MCF 10A (cell line): ENCODE measurements around the gene STK38. TPM values are rescaled to one million over a fixed set of nuclear protein-coding genes. Genes with fewer than 3 reads are reported as not detected.
A peak's percentile ranks its signal among the peaks of the same experiment; 100 is the strongest.

Experiments used
- BruUV-seq: library from RNA; stranded (reverse); fragments of 400-500 nt; replicated peaks from 2 replicates; lab custom pipeline; 2021; lab: Mats Ljungman, UMichigan
- CTCF ChIA-PET: fragments of 300-600 bp; sonication (Branson Sonifier 250); formaldehyde crosslinking; extraction: SDS; loops from one replicate; lab custom pipeline; 2021; ENCODE audit warnings: antibody characterized with exemption, inconsistent platforms; lab: Yijun Ruan, JAX
- POLR2A ChIA-PET: fragments of 300-600, 350-650 bp; sonication (Branson Sonifier 250); formaldehyde crosslinking; extraction: SDS; loops from one replicate; lab custom pipeline; 2020; ENCODE audit warnings: antibody characterized with exemption, inconsistent platforms; lab: Yijun Ruan, JAX
- DNase-seq: peaks from one replicate; pipeline ENCODE4 v3.0.0-alpha.2; 2018; ENCODE audit not compliant: unreplicated experiment
- H3K27ac Mint-ChIP-seq: one replicate; pipeline ENCODE4 v1.8.0; 2022; ENCODE audit warnings: mild to moderate bottlenecking, low read depth, mixed read lengths; ENCODE audit not compliant: unreplicated experiment
- H3K27me3 Mint-ChIP-seq: one replicate; pipeline ENCODE4 v1.8.0; 2022; ENCODE audit warnings: mixed read lengths; ENCODE audit not compliant: insufficient read depth, unreplicated experiment
- H3K36me3 Mint-ChIP-seq: one replicate; pipeline ENCODE4 v1.8.0; 2022; ENCODE audit warnings: mild to moderate bottlenecking, moderate library complexity, mixed read lengths; ENCODE audit not compliant: insufficient read depth, unreplicated experiment
- H3K4me1 Mint-ChIP-seq: one replicate; pipeline ENCODE4 v1.8.0; 2022; ENCODE audit warnings: mixed read lengths; ENCODE audit not compliant: insufficient read depth, unreplicated experiment
- H3K4me3 Mint-ChIP-seq: one replicate; pipeline ENCODE4 v1.8.0; 2022; ENCODE audit warnings: mild to moderate bottlenecking, moderate library complexity, mixed read lengths; ENCODE audit not compliant: unreplicated experiment
- H3K9me3 Mint-ChIP-seq: one replicate; pipeline ENCODE4 v1.8.0; 2022; ENCODE audit warnings: mixed read lengths; ENCODE audit not compliant: unreplicated experiment
- intact Hi-C: fragments of 100-400 bp; cut with micrococcal nuclease; formaldehyde crosslinking; loops from 2 replicates; pipeline ENCODE4 v1.14.1; 2022
- total RNA-seq: library from RNA; stranded (reverse); gene quantifications from 2 replicates; pipeline ENCODE4 v1.2.3, GENCODE V29; 2022
- TF ChIP-seq, protein P1 (sequence below): fragments of 200-600 bp; IDR thresholded peaks from one replicate; pipeline ENCODE4 v1.8.0; 2022; ENCODE audit warnings: antibody characterized with exemption, mild to moderate bottlenecking; ENCODE audit not compliant: unreplicated experiment

The STK38 gene
- total RNA-seq, 1 experiment from 2014 or later = 16.8 TPM

GRCh38 chr6:36546308-36546919 is 865 bp downstream of the STK38 start:
- POLR2A ChIA-PET = interaction anchor here (0.6 to 6.0 kb wide), 20 partner anchors 11 to 320 kb away, joined by 3 to 96 read pairs (median 4); partner anchors contain the start of gene SRSF3
- H3K9me3 Mint-ChIP-seq = no peaks in the 10 kb centered on the region

GRCh38 chr6:36545767-36546307 is 1.4 kb downstream of the STK38 start:
- intact Hi-C loops = loop anchor here (5.0 kb wide), 1 partner anchor 131 kb away; the partner anchor contains the start of gene CDKN1A
- DNase-seq = no peak
- ChIA-PET POLR2A (interaction anchor here (0.6 to 6.0 kb wide), 19 partner anchors 10 to 320 kb away, joined by 3 to 96 read pairs (median 4); partner anchors contain the start of gene SRSF3), CTCF (interaction anchor here (0.5 to 1.5 kb wide), 6 partner anchors 32 to 100 kb away, joined by 3 to 9 read pairs (median 4); no protein-coding TSS in a partner anchor)
- BruUV-seq = no TSS peak
- Mint-ChIP-seq H3K36me3 (peaks cover 10% of the 10 kb centered on the region), H3K9me3 (no peaks in the 10 kb centered on the region), H3K27ac (peak overlapping the region; percentile 93), H3K27me3 (no peaks in the 10 kb centered on the region), H3K4me1 (peaks cover 12% of the 10 kb centered on the region), H3K4me3 (peak overlapping the region; percentile 91)
- TF ChIP-seq, protein P1, sequence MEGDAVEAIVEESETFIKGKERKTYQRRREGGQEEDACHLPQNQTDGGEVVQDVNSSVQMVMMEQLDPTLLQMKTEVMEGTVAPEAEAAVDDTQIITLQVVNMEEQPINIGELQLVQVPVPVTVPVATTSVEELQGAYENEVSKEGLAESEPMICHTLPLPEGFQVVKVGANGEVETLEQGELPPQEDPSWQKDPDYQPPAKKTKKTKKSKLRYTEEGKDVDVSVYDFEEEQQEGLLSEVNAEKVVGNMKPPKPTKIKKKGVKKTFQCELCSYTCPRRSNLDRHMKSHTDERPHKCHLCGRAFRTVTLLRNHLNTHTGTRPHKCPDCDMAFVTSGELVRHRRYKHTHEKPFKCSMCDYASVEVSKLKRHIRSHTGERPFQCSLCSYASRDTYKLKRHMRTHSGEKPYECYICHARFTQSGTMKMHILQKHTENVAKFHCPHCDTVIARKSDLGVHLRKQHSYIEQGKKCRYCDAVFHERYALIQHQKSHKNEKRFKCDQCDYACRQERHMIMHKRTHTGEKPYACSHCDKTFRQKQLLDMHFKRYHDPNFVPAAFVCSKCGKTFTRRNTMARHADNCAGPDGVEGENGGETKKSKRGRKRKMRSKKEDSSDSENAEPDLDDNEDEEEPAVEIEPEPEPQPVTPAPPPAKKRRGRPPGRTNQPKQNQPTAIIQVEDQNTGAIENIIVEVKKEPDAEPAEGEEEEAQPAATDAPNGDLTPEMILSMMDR = no peak

More at GRCh38 chr6:36546308-36546919, 865 bp downstream of the STK38 start:
- Mint-ChIP-seq H3K4me1 (peaks cover 12% of the 10 kb centered on the region), H3K4me3 (peak overlapping the region; percentile 91), H3K36me3 (peaks cover 10% of the 10 kb centered on the region), H3K27ac (peak overlapping the region; percentile 93), H3K27me3 (no peaks in the 10 kb centered on the region)
- TSS peak; percentile 41 for BruUV-seq
- peak; percentile 22 for DNase-seq
- CTCF ChIA-PET = interaction anchor here (0.5 to 1.5 kb wide), 5 partner anchors 31 to 100 kb away, joined by 3 to 9 read pairs (median 5); no protein-coding TSS in a partner anchor
- intact Hi-C loops = loop anchor here (5.0 kb wide), 1 partner anchor 131 kb away; the partner anchor contains the start of gene CDKN1A
- TF ChIP-seq, protein P1 = no peak

GRCh38 chr6:36544228-36544627 is 3.1 kb downstream of the STK38 start:
- POLR2A ChIA-PET = interaction anchor here (0.7 to 6.0 kb wide), 8 partner anchors 10 to 126 kb away, joined by 3 to 96 read pairs (median 4); partner anchors contain the start of gene SRSF3
- no TSS peak for BruUV-seq
- Mint-ChIP-seq H3K36me3 (peaks cover 21% of the 10 kb centered on the region), H3K9me3 (no peaks in the 10 kb centered on the region), H3K4me1 (peaks cover 12% of the 10 kb centered on the region), H3K27me3 (no peaks in the 10 kb centered on the region), H3K27ac (peak overlapping the region; percentile 35), H3K4me3 (peak overlapping the region; percentile 62)
- CTCF ChIA-PET = interaction anchor here (0.7 to 1.1 kb wide), 2 partner anchors 11 to 80 kb away, joined by 3 read pairs; no protein-coding TSS in a partner anchor
- peak; percentile 11 for DNase-seq
- intact Hi-C loops = no loop called here
- TF ChIP-seq, protein P1 = no peak

DNA sequence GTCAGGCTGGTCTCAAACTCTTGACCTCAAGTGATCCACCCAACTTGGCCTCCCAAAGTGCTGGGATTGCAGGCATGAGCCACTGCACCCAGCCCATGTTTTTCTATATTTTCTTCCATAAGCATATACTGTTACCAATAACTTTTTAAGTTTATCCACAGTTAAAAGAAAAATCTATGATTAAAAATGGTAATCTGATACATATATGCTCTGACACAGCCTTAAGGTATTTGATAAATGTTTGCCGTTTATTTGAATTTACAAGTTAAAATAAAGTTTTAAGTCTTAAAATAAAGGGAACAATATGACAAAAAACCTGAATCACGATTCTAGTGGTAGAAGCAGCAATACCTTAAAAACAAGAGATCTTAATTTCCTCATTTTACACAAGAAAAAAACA is 5.2 kb downstream of the STK38 start:
- CTCF ChIA-PET = interaction anchor here (0.6 kb wide), 2 partner anchors 40 to 71 kb away, joined by 3 to 4 read pairs; no protein-coding TSS in a partner anchor
- Mint-ChIP-seq H3K4me1 (peaks cover 12% of the 10 kb centered on the region), H3K36me3 (peaks cover 42% of the 10 kb centered on the region), H3K27me3 (no peaks in the 10 kb centered on the region), H3K9me3 (no peaks in the 10 kb centered on the region), H3K27ac (no peak overlapping the region), H3K4me3 (no peak overlapping the region)
- POLR2A ChIA-PET = no interaction called here
- TF ChIP-seq, protein P1 = no peak
- intact Hi-C loops = no loop called here
- no peak for DNase-seq
- BruUV-seq = no TSS peak
